Karpas-422 (cell line): ENCODE results near the gene UBA1. TPM values are rescaled to one million over a fixed set of nuclear protein-coding genes. Genes with fewer than 3 reads are reported as not detected.

Experiments used
- DNase-seq: peaks from one replicate; pipeline ENCODE4 v3.0.0-alpha.2; 2015
- H2AFZ ChIP-seq: fragments of 200-600 bp; sonication (generic); 2 replicates; pipeline ENCODE4 v1.6.1; 2014; ENCODE audit warnings: antibody characterized with exemption, low read length, mixed read lengths
- H3K27ac ChIP-seq: fragments of 200-600 bp; sonication (generic); 2 replicates; pipeline ENCODE4 v1.5.1; 2014; ENCODE audit warnings: mild to moderate bottlenecking, low read length, moderate library complexity
- H3K27me3 ChIP-seq: fragments of 200-600 bp; sonication (generic); 2 replicates; pipeline ENCODE4 v1.6.1; 2014; ENCODE audit warnings: low read length, mixed read lengths
- H3K36me3 ChIP-seq: fragments of 200-600 bp; sonication (generic); 2 replicates; pipeline ENCODE4 v1.6.1; 2014; ENCODE audit warnings: low read length, mixed read lengths; ENCODE audit not compliant: insufficient read depth
- H3K4me1 ChIP-seq: fragments of 200-600 bp; sonication (generic); 2 replicates; pipeline ENCODE4 v1.6.1; 2014; ENCODE audit warnings: mild to moderate bottlenecking, low read length, mixed read lengths
- H3K4me2 ChIP-seq: fragments of 200-600 bp; sonication (generic); 2 replicates; pipeline ENCODE4 v1.6.1; 2014; ENCODE audit warnings: low read length, low read depth, mild to moderate bottlenecking; ENCODE audit not compliant: poor library complexity, severe bottlenecking
- H3K4me3 ChIP-seq: fragments of 200-600 bp; sonication (generic); 2 replicates; pipeline ENCODE4 v1.5.1; 2014; ENCODE audit warnings: mild to moderate bottlenecking, antibody characterized with exemption, low read length, mixed read lengths
- H3K79me2 ChIP-seq: fragments of 200-600 bp; sonication (generic); 2 replicates; pipeline ENCODE4 v1.6.1; 2014; ENCODE audit warnings: mild to moderate bottlenecking, low read length, mixed read lengths
- H3K9ac ChIP-seq: fragments of 200-600 bp; sonication (generic); 2 replicates; pipeline ENCODE4 v1.6.0; 2014; ENCODE audit warnings: low read length
- H3K9me2 ChIP-seq: fragments of 200-600 bp; sonication (generic), shearing (Covaris generic); replicated peaks from 2 replicates; pipeline ENCODE4 v1.6.0; 2014; ENCODE audit warnings: mild to moderate bottlenecking, low read length, moderate library complexity; ENCODE audit not compliant: insufficient read depth
- H3K9me3 ChIP-seq: fragments of 300-700, 200-600 bp; sonication (generic); 2 replicates; pipeline ENCODE4 v1.6.1; 2014; ENCODE audit warnings: low read length, mixed read lengths
- H4K20me1 ChIP-seq: fragments of 200-600 bp; sonication (generic); 2 replicates; pipeline ENCODE4 v1.6.1; 2014; ENCODE audit warnings: mild to moderate bottlenecking, antibody characterized with exemption, low read length, low read depth; ENCODE audit not compliant: insufficient read depth
- total RNA-seq: library from RNA; depleted of rRNA; stranded (reverse); fragments of >200 nt; shearing (Covaris generic); gene quantifications from 2 replicates; pipeline ENCODE4 v1.2.3, GENCODE V29; 2014; ENCODE audit warnings: low replicate concordance

Gene UBA1
- total RNA-seq, 1 experiment from 2014 or later = 178 TPM

DNA sequence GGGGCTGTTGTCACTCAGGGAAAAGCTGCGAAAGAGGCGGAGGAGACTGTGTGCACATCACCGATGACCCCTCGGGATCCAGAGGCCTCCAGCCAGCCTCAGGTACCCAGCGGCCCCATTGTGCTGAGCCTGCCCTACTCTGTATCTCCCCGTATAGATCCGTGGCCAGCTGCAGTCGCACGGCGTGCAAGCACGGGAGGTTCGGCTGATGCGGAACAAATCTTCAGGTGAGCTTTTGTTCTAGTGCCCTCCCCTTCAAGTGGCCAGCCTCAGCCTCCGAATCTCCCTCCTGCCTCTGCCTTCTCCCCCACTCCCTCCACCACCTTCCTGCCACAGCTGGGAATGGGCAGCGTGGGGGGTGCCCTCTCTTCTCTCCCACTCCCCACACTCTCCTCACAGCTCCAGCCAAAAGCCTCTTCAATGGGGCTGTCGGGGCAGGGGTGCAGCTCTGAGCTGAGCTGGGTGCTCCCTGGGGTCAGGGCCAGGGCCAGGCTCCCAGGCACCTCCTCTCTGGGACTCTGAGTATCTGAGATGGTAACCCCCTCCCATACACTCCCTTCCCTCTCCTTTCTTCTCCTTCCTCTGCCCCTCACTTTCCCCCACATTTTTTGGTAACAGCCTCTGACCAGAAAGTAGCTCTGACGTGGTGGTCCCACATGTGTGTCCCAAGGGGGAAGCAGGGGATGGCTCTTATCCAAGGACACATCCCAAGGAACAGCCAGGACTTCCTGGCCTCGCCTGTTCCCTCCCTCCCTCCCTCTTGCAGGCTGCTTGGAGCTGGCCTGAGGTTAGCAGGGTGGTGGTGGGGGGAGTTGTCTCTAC, 20.4 kb upstream of the UBA1 start:
- H2AFZ ChIP-seq = no peak overlapping the region
- H3K9me2 ChIP-seq = no peaks in the 10 kb centered on the region
- H3K9me3 ChIP-seq = no peaks in the 10 kb centered on the region
- H4K20me1 ChIP-seq = no peaks in the 10 kb centered on the region
- DNase-seq = no peak
- H3K27me3 ChIP-seq = no peaks in the 10 kb centered on the region
- no peak overlapping the region for H3K27ac ChIP-seq
- H3K9ac ChIP-seq = no peak overlapping the region
- no peaks in the 10 kb centered on the region for H3K36me3 ChIP-seq
- no peaks in the 10 kb centered on the region for H3K4me1 ChIP-seq
- no peaks in the 10 kb centered on the region for H3K79me2 ChIP-seq
- no peak overlapping the region for H3K4me3 ChIP-seq
- H3K4me2 ChIP-seq = no peak overlapping the region

DNA sequence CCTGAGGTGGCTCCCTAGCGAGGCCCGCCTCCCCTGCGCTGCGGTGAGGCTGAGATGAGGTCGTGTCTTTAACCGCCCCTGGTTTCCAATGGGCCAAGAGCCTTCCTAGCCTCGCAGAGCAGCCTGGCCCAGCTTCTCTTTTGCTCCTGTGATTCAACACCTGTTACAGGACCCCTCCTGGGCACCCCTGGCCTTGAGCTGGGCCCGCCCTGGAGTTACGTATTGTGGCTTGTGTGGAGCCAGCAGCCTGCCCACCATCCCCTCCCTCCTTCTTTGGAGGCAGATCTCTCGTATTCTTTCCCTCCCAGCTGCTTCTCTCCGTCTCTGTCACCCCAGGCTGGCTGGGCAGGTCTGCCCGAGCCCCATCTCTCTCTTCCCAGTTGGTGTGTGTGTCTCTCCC, 19.3 kb upstream of the UBA1 start:
- no peaks in the 10 kb centered on the region for H3K36me3 ChIP-seq
- no peak overlapping the region for H2AFZ ChIP-seq
- H3K27me3 ChIP-seq = no peaks in the 10 kb centered on the region
- H4K20me1 ChIP-seq = no peaks in the 10 kb centered on the region
- H3K27ac ChIP-seq = no peak overlapping the region
- DNase-seq = no peak
- H3K9me2 ChIP-seq = no peaks in the 10 kb centered on the region
- H3K4me2 ChIP-seq = no peak overlapping the region
- no peak overlapping the region for H3K9ac ChIP-seq
- H3K4me3 ChIP-seq = no peak overlapping the region
- no peaks in the 10 kb centered on the region for H3K79me2 ChIP-seq
- H3K4me1 ChIP-seq = no peaks in the 10 kb centered on the region
- H3K9me3 ChIP-seq = no peaks in the 10 kb centered on the region

DNA sequence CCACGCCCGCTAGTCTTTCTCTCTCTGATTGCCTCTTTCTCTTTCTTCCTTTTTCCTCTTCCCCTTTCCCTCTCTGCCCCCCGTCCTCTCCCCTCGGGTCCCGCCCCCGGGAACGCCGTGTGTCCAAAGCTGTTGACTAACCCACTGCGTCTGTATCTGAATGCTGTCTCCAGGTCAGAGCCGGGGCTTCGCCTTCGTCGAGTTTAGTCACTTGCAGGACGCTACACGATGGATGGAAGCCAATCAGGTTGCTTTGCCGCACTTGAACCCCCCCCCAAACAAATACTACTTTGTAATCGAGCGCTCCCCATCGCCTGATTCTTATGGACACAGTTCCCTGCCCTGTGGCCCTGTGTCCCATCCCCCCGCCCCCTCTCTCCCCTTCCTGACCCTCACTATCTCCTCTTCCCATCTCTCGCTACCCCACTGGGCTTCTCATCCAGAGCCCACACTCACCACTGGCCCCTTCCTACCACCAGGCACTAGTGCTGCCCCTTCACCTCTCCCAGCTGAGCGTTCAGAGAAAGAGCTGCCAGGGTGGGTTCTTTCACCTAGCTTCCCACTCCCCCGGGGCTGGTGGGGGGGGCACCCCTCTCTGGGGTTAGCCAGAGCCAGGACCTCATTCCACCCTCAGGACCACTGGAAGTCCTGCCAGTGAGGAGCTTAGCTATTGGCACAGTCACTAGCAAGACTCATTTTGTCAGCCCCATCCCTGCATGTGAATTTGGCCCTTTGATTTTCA, 18.6 kb upstream of the UBA1 start:
- no peaks in the 10 kb centered on the region for H3K27me3 ChIP-seq
- H3K4me3 ChIP-seq = no peak overlapping the region
- H3K9me2 ChIP-seq = no peaks in the 10 kb centered on the region
- H3K36me3 ChIP-seq = no peaks in the 10 kb centered on the region
- no peak overlapping the region for H2AFZ ChIP-seq
- no peak overlapping the region for H3K9ac ChIP-seq
- no peaks in the 10 kb centered on the region for H3K9me3 ChIP-seq
- no peak overlapping the region for H3K4me2 ChIP-seq
- H3K4me1 ChIP-seq = no peaks in the 10 kb centered on the region
- no peak for DNase-seq
- no peaks in the 10 kb centered on the region for H4K20me1 ChIP-seq
- H3K27ac ChIP-seq = no peak overlapping the region
- no peaks in the 10 kb centered on the region for H3K79me2 ChIP-seq

DNA sequence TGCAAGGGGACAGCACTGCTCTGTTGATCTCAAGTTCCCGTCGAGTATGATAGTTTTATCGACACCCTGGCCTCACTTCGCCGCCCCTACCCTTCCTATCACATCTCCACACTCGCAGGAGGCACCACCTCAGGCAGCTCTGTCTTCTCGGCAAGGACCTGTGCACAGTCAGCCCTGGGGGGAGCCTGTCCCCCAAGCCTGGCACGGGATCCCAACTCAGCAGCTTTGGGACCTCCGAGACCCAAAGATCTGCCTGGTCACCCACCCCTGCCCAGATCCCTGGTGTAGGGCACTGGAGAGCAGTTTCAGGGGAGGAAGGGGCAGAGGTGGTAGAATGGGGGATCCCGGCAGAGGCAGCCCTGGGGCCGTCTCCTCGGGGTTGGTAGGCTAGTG, 18.0 kb upstream of the UBA1 start:
- no peaks in the 10 kb centered on the region for H3K9me2 ChIP-seq
- H3K4me2 ChIP-seq = no peak overlapping the region
- H3K9me3 ChIP-seq = no peaks in the 10 kb centered on the region
- no peaks in the 10 kb centered on the region for H3K27me3 ChIP-seq
- H3K27ac ChIP-seq = no peak overlapping the region
- H3K79me2 ChIP-seq = no peaks in the 10 kb centered on the region
- H2AFZ ChIP-seq = no peak overlapping the region
- H3K4me1 ChIP-seq = no peaks in the 10 kb centered on the region
- H4K20me1 ChIP-seq = no peaks in the 10 kb centered on the region
- no peak overlapping the region for H3K9ac ChIP-seq
- no peaks in the 10 kb centered on the region for H3K36me3 ChIP-seq
- DNase-seq = no peak
- H3K4me3 ChIP-seq = no peak overlapping the region

DNA sequence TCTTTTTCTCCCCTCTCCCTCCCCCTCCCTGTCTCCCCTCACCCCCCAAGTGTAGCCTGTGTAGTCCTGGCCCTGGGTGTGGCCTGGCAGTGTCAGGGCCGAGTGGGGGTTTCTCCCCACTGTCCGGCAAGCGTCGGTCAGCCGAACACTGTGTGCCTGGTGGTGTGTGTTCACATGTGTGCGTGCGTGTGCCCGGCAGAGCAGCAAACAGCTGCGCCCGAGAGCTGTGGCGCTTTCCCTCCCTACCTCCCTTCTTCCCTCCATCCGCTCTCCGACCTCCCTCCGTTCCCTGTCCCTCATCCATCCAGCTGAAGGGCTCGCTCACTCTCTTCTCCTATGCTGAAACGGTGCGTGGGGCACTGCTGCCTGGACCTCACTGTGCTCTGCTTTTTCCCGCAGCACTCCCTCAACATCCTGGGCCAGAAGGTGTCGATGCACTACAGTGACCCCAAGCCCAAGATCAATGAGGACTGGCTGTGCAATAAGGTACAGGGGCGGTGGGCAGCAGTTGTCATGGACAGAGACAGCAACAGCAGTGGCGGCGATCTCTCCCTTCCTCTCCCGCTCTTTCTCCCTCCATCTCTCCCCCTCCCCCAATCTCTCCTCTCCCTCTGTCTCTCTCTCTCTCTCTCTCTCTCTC, 17.4 kb upstream of the UBA1 start:
- no peak overlapping the region for H3K4me2 ChIP-seq
- H3K9me3 ChIP-seq = no peaks in the 10 kb centered on the region
- no peak overlapping the region for H3K4me3 ChIP-seq
- no peaks in the 10 kb centered on the region for H3K79me2 ChIP-seq
- H3K36me3 ChIP-seq = no peaks in the 10 kb centered on the region
- H2AFZ ChIP-seq = no peak overlapping the region
- H3K9me2 ChIP-seq = no peaks in the 10 kb centered on the region
- H3K9ac ChIP-seq = no peak overlapping the region
- no peaks in the 10 kb centered on the region for H4K20me1 ChIP-seq
- H3K4me1 ChIP-seq = no peaks in the 10 kb centered on the region
- H3K27me3 ChIP-seq = no peaks in the 10 kb centered on the region
- DNase-seq = no peak
- no peak overlapping the region for H3K27ac ChIP-seq

DNA sequence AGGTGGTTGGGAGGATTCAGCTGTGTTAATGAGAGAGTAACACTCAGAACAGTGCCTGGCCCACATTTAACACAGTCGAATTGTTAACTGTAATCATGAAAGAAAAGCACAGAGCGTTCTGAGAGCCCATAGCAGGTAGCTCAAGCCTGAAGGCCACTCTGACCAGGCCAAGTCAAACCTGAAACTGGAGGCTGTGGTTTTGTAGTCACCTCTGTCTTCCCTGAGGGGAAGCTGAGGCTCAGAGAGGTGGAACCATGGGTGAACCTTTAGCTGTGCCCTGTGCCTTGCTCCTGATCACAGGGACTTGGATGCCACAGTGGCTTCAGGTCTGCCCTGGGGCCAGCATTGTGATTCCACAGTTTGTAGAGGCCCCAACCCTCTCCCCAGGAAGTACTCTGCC, 16.6 kb upstream of the UBA1 start:
- no peak for DNase-seq
- Histone ChIP-seq H3K36me3 (no peaks in the 10 kb centered on the region), H3K9me2 (no peaks in the 10 kb centered on the region), H3K79me2 (no peaks in the 10 kb centered on the region), H3K9ac (no peak overlapping the region), H3K4me2 (no peak overlapping the region), H3K27me3 (no peaks in the 10 kb centered on the region), H3K4me3 (no peak overlapping the region), H3K27ac (no peak overlapping the region), H3K4me1 (no peaks in the 10 kb centered on the region), H3K9me3 (no peaks in the 10 kb centered on the region), H4K20me1 (no peaks in the 10 kb centered on the region), H2AFZ (no peak overlapping the region)

DNA sequence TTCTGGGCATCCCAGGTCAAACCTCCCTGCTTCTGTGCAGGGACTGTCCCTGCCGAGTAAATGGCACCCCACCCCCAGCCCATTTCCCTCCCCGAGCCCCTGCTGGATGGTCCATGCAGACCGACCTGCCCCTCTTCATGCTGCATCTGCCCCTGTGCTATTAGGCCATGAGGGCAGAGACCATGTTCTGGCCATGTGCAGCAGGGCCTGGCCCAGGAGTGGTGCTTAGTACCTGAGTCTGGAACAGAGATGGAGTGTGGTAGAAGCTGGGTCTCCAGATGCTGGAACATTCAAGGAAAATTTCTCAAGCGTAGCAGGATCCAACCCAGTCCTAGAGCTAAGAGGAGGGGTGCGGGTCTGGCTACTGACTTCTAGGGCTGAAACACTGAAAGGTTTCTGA, 15.3 kb upstream of the UBA1 start:
- Histone ChIP-seq H2AFZ (no peak overlapping the region), H3K9me2 (no peaks in the 10 kb centered on the region), H3K36me3 (no peaks in the 10 kb centered on the region), H3K4me2 (no peak overlapping the region), H3K4me1 (no peaks in the 10 kb centered on the region), H3K9me3 (no peaks in the 10 kb centered on the region), H3K9ac (no peak overlapping the region), H4K20me1 (no peaks in the 10 kb centered on the region), H3K27ac (no peak overlapping the region), H3K4me3 (no peak overlapping the region), H3K79me2 (no peaks in the 10 kb centered on the region), H3K27me3 (no peaks in the 10 kb centered on the region)
- DNase-seq = no peak

DNA sequence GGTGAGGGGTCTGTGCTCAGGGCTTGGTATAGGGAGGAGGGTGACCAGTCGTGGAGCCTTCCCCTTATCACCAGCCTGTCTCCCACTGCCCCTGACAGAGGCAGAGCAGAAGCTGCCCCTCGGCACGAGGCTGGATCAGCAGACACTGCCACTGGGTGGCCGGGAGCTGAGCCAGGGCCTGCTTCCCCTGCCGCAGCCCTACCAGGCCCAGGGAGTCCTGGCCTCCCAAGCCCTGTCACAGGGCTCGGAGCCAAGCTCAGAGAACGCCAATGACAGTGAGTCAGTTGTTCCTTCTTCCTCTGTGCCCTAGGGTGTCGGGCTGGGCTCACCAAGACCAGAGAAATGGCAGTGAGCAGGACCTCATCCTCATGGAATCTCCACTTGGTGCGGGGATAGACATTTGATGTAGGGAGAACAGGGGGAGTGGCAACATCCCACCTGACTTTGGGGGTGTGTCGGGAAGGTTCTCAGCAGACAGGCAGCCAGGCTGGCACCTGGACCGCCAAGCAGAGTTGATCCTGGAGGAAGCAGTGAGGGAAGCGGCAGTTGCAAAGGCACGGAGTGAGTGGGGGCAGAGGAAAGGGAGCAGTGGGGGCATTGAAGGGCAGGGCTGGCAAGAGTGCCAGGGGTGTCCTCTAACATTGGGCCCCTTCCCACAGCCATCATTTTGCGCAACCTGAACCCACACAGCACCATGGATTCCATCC, 14.3 kb upstream of the UBA1 start:
- H3K9ac ChIP-seq = no peak overlapping the region
- H3K36me3 ChIP-seq = 0 out of 2 replicates have a peak, but pooled peaks cover under 1% of the 10 kb centered on the region
- H3K9me3 ChIP-seq = no peaks in the 10 kb centered on the region
- no peak overlapping the region for H2AFZ ChIP-seq
- no peaks in the 10 kb centered on the region for H3K27me3 ChIP-seq
- H3K4me3 ChIP-seq = no peak overlapping the region
- no peaks in the 10 kb centered on the region for H3K4me1 ChIP-seq
- DNase-seq = no peak
- H3K9me2 ChIP-seq = no peaks in the 10 kb centered on the region
- no peaks in the 10 kb centered on the region for H4K20me1 ChIP-seq
- H3K79me2 ChIP-seq = no peaks in the 10 kb centered on the region
- no peak overlapping the region for H3K27ac ChIP-seq
- H3K4me2 ChIP-seq = no peak overlapping the region
